Colonic mucosa (tissue), 4 donors: ENCODE measurements around the gene NPAS3. TPM values are rescaled to one million over a fixed set of nuclear protein-coding genes. Genes with fewer than 3 reads are reported as not detected.

ENCODE experiments used
- DNase-seq: peaks from one replicate; pipeline ENCODE4 v3.0.0-alpha.2; 2020
- H3K27ac ChIP-seq: fragments of 200-600 bp; one replicate; pipeline ENCODE4 v1.8.0; 2021
- H3K27me3 ChIP-seq: fragments of 200-600 bp; one replicate; pipeline ENCODE4 v1.8.0; 2021
- H3K36me3 ChIP-seq: fragments of 200-600 bp; one replicate; pipeline ENCODE4 v1.8.0; 2021
- H3K4me1 ChIP-seq: fragments of 200-600 bp; one replicate; pipeline ENCODE4 v1.8.0; 2021; ENCODE audit warnings: mild to moderate bottlenecking
- H3K4me3 ChIP-seq: fragments of 200-600 bp; one replicate; pipeline ENCODE4 v1.8.0; 2021
- H3K9ac ChIP-seq, 2 donors: one replicate each; pipeline ENCODE4 v1.7.0; 2013; ENCODE audit warnings: control low read depth in 2 of 2, low read depth in 2 of 2, low read length in 2 of 2
- H3K9me3 ChIP-seq: fragments of 200-600 bp; one replicate; pipeline ENCODE4 v1.8.0; 2021
- CTCF ChIP-seq: fragments of 200-600 bp; IDR thresholded peaks from one replicate; pipeline ENCODE4 v1.8.0; 2022; ENCODE audit warnings: antibody characterized with exemption, mild to moderate bottlenecking
- intact Hi-C: fragments of 100-400 bp; cut with DNase I; formaldehyde crosslinking; loops from one replicate; pipeline ENCODE4 v1.14.1; 2022
- total RNA-seq, 2 donors: library from RNA; stranded (reverse); fragmentation: NEBNext Ultra II Directional in 1 of 2; extraction: Animal tissue kit (Norgen Biotek cat#: 25700) in 1 of 2; gene quantifications; one replicate each; pipeline ENCODE4 v1.2.1, GENCODE V29; 2021
- donor health status: healthy.
- donor health status: DM: no; HTN: no; CAD: no.
- donor health status: DM: no; HTN: no; CAD: no.

The NPAS3 gene
- total RNA-seq, 2 donors from 2014 or later, result 0.79 to 1.6 TPM

- no peak for TF ChIP-seq CTCF
- H3K9ac ChIP-seq, result no peak overlapping the region
These were observed 439.1 kb downstream of the NPAS3 start for GRCh38 chr14:33377596-33378390.

GRCh38 chr14:33381717-33382116 lies 443.0 kb downstream of the NPAS3 start:
- Histone ChIP-seq H3K4me1 (no peaks in the 10 kb centered on the region), H3K9ac (no peak overlapping the region), H3K36me3 (no peaks in the 10 kb centered on the region), H3K27me3 (no peaks in the 10 kb centered on the region), H3K9me3 (no peaks in the 10 kb centered on the region), H3K4me3 (no peak overlapping the region), H3K27ac (no peak overlapping the region)
- intact Hi-C loops, result no loop called here
- DNase-seq, result no peak
- no peak for TF ChIP-seq CTCF

More at GRCh38 chr14:33377596-33378390, 439.1 kb downstream of the NPAS3 start:
- intact Hi-C loops, result no loop called here
- Histone ChIP-seq H3K4me1 (no peaks in the 10 kb centered on the region), H3K9me3 (no peaks in the 10 kb centered on the region), H3K27me3 (no peaks in the 10 kb centered on the region), H3K36me3 (no peaks in the 10 kb centered on the region), H3K4me3 (no peak overlapping the region), H3K27ac (no peak overlapping the region)
- DNase-seq, result no peak

GRCh38 chr14:33386140-33386539 lies 447.5 kb downstream of the NPAS3 start:
- DNase-seq, result no peak
- intact Hi-C loops, result no loop called here
- Histone ChIP-seq H3K27ac (no peak overlapping the region), H3K4me1 (no peaks in the 10 kb centered on the region), H3K36me3 (no peaks in the 10 kb centered on the region), H3K9ac (no peak overlapping the region), H3K9me3 (no peaks in the 10 kb centered on the region), H3K27me3 (no peaks in the 10 kb centered on the region), H3K4me3 (no peak overlapping the region)
- no peak for TF ChIP-seq CTCF

- Histone ChIP-seq H3K4me1 (no peaks in the 10 kb centered on the region), H3K4me3 (no peak overlapping the region), H3K27me3 (no peaks in the 10 kb centered on the region), H3K9ac (no peak overlapping the region), H3K36me3 (no peaks in the 10 kb centered on the region), H3K9me3 (no peaks in the 10 kb centered on the region), H3K27ac (no peak overlapping the region)
- no peak for TF ChIP-seq CTCF
- intact Hi-C loops, result no loop called here
- no peak for DNase-seq
These were observed 448.1 kb downstream of the NPAS3 start for GRCh38 chr14:33386781-33387180.

GRCh38 chr14:33390335-33390734 lies 451.7 kb downstream of the NPAS3 start:
- DNase-seq, result no peak
- no peaks in the 10 kb centered on the region for H3K27me3 ChIP-seq
- no peaks in the 10 kb centered on the region for H3K4me1 ChIP-seq
- H3K4me3 ChIP-seq, result no peak overlapping the region
- no peak overlapping the region for H3K27ac ChIP-seq
- H3K36me3 ChIP-seq, result no peaks in the 10 kb centered on the region
- H3K9ac ChIP-seq, result no peak overlapping the region
- no peaks in the 10 kb centered on the region for H3K9me3 ChIP-seq
- TF ChIP-seq CTCF, result no peak
- intact Hi-C loops, result no loop called here
